Measurements from ENCODE around the gene CLP1. TPM values are rescaled to one million over a fixed set of nuclear protein-coding genes. Genes with fewer than 3 reads are reported as not detected.

CLP1 gene
- total and polyA plus RNA-seq, 4 donors, result 5.9 to 12.3 (median 8.3) TPM

DNA sequence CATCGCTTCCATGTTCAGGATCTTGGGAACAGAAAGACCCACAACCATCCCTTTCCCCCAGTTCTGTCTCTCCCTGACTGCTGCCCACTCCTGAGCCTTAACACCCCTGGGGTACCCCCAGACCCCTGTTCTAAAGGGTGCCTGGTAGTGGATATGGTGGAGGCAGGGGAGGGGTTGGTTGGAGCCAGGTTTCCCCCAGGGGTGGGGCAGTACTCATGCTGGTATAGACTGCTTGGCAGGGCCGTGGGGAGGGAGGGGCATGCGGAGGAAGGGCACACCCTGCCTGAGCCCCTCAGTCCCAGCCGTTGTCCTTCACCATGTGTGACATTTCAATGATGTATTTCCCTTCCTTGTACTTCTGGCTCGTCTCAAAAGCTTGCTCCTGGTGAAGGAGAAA lies 11.9 kb upstream of the CLP1 start:
- TF ChIP-seq, protein P1, sequence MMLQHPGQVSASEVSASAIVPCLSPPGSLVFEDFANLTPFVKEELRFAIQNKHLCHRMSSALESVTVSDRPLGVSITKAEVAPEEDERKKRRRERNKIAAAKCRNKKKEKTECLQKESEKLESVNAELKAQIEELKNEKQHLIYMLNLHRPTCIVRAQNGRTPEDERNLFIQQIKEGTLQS (IDR thresholded peaks at IDR 0.05), result no peak
- TF ChIP-seq NR2F2 (IDR thresholded peaks at IDR 0.05), result no peak
- TF ChIP-seq CTCF (IDR thresholded peaks at IDR 0.05; ENCODE audit: low read depth, low read length, missing input control), result no peak
- TF ChIP-seq GABPA (IDR thresholded peaks at IDR 0.05 in 1 of 2, conservative IDR thresholded peaks at IDR 0.05 in 1 of 2), result no peak
- TF ChIP-seq, protein P2, sequence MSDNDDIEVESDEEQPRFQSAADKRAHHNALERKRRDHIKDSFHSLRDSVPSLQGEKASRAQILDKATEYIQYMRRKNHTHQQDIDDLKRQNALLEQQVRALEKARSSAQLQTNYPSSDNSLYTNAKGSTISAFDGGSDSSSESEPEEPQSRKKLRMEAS (IDR thresholded peaks at IDR 0.05), result no peak
- TF ChIP-seq, protein P3, sequence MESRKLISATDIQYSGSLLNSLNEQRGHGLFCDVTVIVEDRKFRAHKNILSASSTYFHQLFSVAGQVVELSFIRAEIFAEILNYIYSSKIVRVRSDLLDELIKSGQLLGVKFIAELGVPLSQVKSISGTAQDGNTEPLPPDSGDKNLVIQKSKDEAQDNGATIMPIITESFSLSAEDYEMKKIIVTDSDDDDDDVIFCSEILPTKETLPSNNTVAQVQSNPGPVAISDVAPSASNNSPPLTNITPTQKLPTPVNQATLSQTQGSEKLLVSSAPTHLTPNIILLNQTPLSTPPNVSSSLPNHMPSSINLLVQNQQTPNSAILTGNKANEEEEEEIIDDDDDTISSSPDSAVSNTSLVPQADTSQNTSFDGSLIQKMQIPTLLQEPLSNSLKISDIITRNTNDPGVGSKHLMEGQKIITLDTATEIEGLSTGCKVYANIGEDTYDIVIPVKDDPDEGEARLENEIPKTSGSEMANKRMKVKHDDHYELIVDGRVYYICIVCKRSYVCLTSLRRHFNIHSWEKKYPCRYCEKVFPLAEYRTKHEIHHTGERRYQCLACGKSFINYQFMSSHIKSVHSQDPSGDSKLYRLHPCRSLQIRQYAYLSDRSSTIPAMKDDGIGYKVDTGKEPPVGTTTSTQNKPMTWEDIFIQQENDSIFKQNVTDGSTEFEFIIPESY (IDR thresholded peaks at IDR 0.05), result no peak
- no peak for TF ChIP-seq FOXA2 (IDR thresholded peaks at IDR 0.05)
- TF ChIP-seq REST (IDR thresholded peaks at IDR 0.05), result no peak
- no peak for TF ChIP-seq YY1 (IDR thresholded peaks at IDR 0.05)
- H3K27me3 ChIP-seq (ENCODE audit: control insufficient read depth in 4 of 4, insufficient read depth in 4 of 4, low read length in 3 of 4), result peaks cover 0 to 7% (median 1%) of the 10 kb centered on the region in 4 donors
- 49% methylated on average over 5 of the region's 5 CpGs for WGBS
- no peak overlapping the region for H3K4me3 ChIP-seq (ENCODE audit: low read depth in 1 of 3, low read length in 3 of 3)
- H3K36me3 ChIP-seq (ENCODE audit: control insufficient read depth in 4 of 4, insufficient read depth in 3 of 4, low read depth in 1 of 4, low read length in 3 of 4), result no peaks in the 10 kb centered on the region
- H3K9me3 ChIP-seq (ENCODE audit: control insufficient read depth in 4 of 4, low read length in 3 of 4), result no peaks in the 10 kb centered on the region
- no peak overlapping the region for H3K27ac ChIP-seq (ENCODE audit: low read depth in 1 of 2, low read length in 2 of 2)
- no peak overlapping the region for H3K9ac ChIP-seq (ENCODE audit: low read depth in 1 of 2, low read length in 2 of 2)
- peaks cover 1 to 23% (median 11%) of the 10 kb centered on the region in 4 donors for H3K4me1 ChIP-seq (ENCODE audit: control insufficient read depth in 4 of 4, insufficient read depth in 4 of 4, low read length in 3 of 4)
- peak; percentile 62 for DNase-seq (ENCODE audit: low spot score)

DNA sequence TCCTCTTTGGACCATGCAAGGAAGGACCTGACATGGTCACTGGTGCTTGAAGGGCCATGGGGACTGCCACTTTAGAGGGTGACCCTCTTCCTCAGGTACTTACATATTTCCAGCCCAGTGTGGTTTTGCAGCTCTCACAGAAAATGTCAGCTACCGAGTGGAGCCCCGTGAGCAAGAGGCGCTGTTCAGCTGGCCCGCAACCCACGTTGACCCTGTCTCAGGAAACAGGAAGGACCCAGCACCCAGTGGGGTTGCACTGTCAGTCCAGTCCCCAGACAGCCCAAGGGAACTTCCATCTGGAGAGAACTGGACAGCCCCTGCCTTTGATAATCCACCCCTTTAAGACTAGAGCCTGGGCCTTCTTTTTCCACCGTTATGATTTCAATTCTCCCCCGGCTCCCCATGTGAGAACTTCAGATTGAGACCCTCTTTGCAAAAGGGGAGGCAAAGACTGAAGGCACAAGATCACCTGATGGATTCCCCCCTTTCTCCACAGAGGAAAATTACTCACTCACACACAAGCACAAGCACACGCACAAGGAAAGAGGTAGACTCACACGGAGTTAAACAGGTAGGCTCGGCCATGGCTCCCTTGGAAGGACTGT lies 11.3 kb upstream of the CLP1 start:
- Histone ChIP-seq H3K36me3 (ENCODE audit: control insufficient read depth in 4 of 4, insufficient read depth in 3 of 4, low read depth in 1 of 4, low read length in 3 of 4) (no peaks in the 10 kb centered on the region), H3K4me3 (ENCODE audit: low read depth in 1 of 3, low read length in 3 of 3) (no peak overlapping the region), H3K27ac (ENCODE audit: low read depth in 1 of 2, low read length in 2 of 2) (no peak overlapping the region), H3K9ac (ENCODE audit: low read depth in 1 of 2, low read length in 2 of 2) (no peak overlapping the region), H3K4me1 (ENCODE audit: control insufficient read depth in 4 of 4, insufficient read depth in 4 of 4, low read length in 3 of 4) (peaks cover 0 to 18% (median 6%) of the 10 kb centered on the region in 4 donors), H3K9me3 (ENCODE audit: control insufficient read depth in 4 of 4, low read length in 3 of 4) (no peaks in the 10 kb centered on the region), H3K27me3 (ENCODE audit: control insufficient read depth in 4 of 4, insufficient read depth in 4 of 4, low read length in 3 of 4) (peaks cover 0 to 7% (median 1%) of the 10 kb centered on the region in 4 donors)
- TF ChIP-seq, protein P2 (IDR thresholded peaks at IDR 0.05), result no peak
- TF ChIP-seq SP1 (IDR thresholded peaks at IDR 0.05) (no peak), FOXA1 (IDR thresholded peaks at IDR 0.05) (no peak), NR2F2 (IDR thresholded peaks at IDR 0.05) (no peak), FOXA2 (IDR thresholded peaks at IDR 0.05) (no peak)
- WGBS, result 57% methylated on average over 10 of the region's 10 CpGs
- DNase-seq (ENCODE audit: low spot score), result peak; percentile 50

Measured in liver (tissue), 9 donors.